B cell (primary cell): ENCODE results near the gene CD4. TPM values are rescaled to one million over a fixed set of nuclear protein-coding genes. Genes with fewer than 3 reads are reported as not detected.

Source experiments
- ATAC-seq: fragments of 200-7000 bp; cut with Tn5 transposase; one replicate; pipeline ENCODE4 v1.10.0; 2021; ENCODE audit warnings: low read depth, mild to moderate bottlenecking, moderate number of reproducible peaks, moderate library complexity
- CTCF ChIA-PET: fragments of 350-600 bp; sonication (Branson Sonifier 250); formaldehyde crosslinking; loops from one replicate; lab custom pipeline; 2021; ENCODE audit warnings: antibody characterized with exemption, inconsistent platforms; lab: Charles Lee
- POLR2A ChIA-PET: fragments of 350-600 bp; sonication (Branson Sonifier 250); formaldehyde crosslinking; loops from one replicate; lab custom pipeline; 2021; ENCODE audit warnings: antibody characterized with exemption; lab: Charles Lee
- DNase-seq: peaks from one replicate; pipeline ENCODE4 v3.0.0; 2013
- H2AFZ ChIP-seq: 2 replicates; pipeline ENCODE4 v1.6.1; 2012; ENCODE audit warnings: mild to moderate bottlenecking, low read depth, low read length; ENCODE audit not compliant: insufficient read depth, poor library complexity, severe bottlenecking
- H3K27ac ChIP-seq, 2 donors: 1 replicate in 1 of 2; 2 replicates in 1 of 2; pipeline ENCODE4 v1.5.1; 2012 to 2013; ENCODE audit warnings: low read length in 2 of 2, mild to moderate bottlenecking in 2 of 2, moderate library complexity in 1 of 2
- H3K27me3 ChIP-seq, 4 experiments: fragments of 200-600 bp in 1 of 4; sonication (generic) in 1 of 4; replicated peaks in 1 of 4; 1 replicate in 2 of 4; 2 replicates in 2 of 4; pipeline versions ENCODE4 v1.6.1 to v1.7.0; 2013 to 2016; ENCODE audit warnings: low read length in 3 of 4, mild to moderate bottlenecking in 2 of 4, mixed read lengths in 1 of 4, moderate library complexity in 1 of 4; ENCODE audit not compliant: insufficient read depth in 4 of 4, control insufficient read depth in 3 of 4; ENCODE audit errors: control extremely low read depth in 1 of 4
- H3K36me3 ChIP-seq, 2 experiments: replicated peaks in 1 of 2; 1 replicate in 1 of 2; 2 replicates in 1 of 2; pipeline versions ENCODE4 v1.6.1 to v1.7.1; 2013; ENCODE audit warnings: low read length in 1 of 2; ENCODE audit not compliant: insufficient read depth in 2 of 2, control insufficient read depth in 1 of 2; ENCODE audit errors: control extremely low read depth in 1 of 2, extremely low read depth in 1 of 2
- H3K4me1 ChIP-seq, 2 donors: fragments of 200-600 bp in 1 of 2; sonication (generic) in 1 of 2; 1 replicate in 1 of 2; 2 replicates in 1 of 2; pipeline versions ENCODE4 v1.5.1 to v1.6.1; 2013 to 2017; ENCODE audit warnings: low read length in 2 of 2; ENCODE audit not compliant: control insufficient read depth in 2 of 2, insufficient read depth in 2 of 2
- H3K4me2 ChIP-seq: replicated peaks from 2 replicates; pipeline ENCODE3; 2012; ENCODE audit warnings: mild to moderate bottlenecking, low read depth, low read length; ENCODE audit not compliant: poor library complexity, severe bottlenecking
- H3K4me3 ChIP-seq, 5 experiments: fragments of 200-600 bp in 1 of 5; sonication (generic) in 1 of 5; 1 replicate in 3 of 5; 2 replicates in 2 of 5; pipeline versions ENCODE4 v1.5.1 to v1.7.0; 2011 to 2016; ENCODE audit warnings: low read length in 4 of 5, mild to moderate bottlenecking in 4 of 5, low read depth in 2 of 5, control low read depth in 1 of 5, moderate library complexity in 1 of 5; ENCODE audit not compliant: insufficient read depth in 1 of 5; ENCODE audit errors: control extremely low read depth in 1 of 5, extremely low read depth in 1 of 5
- H3K79me2 ChIP-seq: fragments of 200-600 bp; sonication (generic); one replicate; pipeline ENCODE4 v1.6.0; 2016; ENCODE audit warnings: low read length; ENCODE audit not compliant: control insufficient read depth, insufficient read depth
- H3K9ac ChIP-seq: fragments of 200-600 bp; sonication (generic); 2 replicates; pipeline ENCODE4 v1.6.1; 2017; ENCODE audit warnings: mild to moderate bottlenecking, low read length, moderate library complexity
- H3K9me3 ChIP-seq, 3 donors: one replicate each; pipeline versions ENCODE4 v1.6.1 to v1.7.1; 2013; ENCODE audit warnings: low read length in 2 of 3; ENCODE audit not compliant: control insufficient read depth in 2 of 3, insufficient read depth in 1 of 3; ENCODE audit errors: control extremely low read depth in 1 of 3
- H4K20me1 ChIP-seq: 2 replicates; pipeline ENCODE4 v1.6.0; 2012; ENCODE audit warnings: mild to moderate bottlenecking, low read length; ENCODE audit not compliant: insufficient read depth, control insufficient read depth, poor library complexity, severe bottlenecking
- H3K27ac Mint-ChIP-seq: one replicate; pipeline ENCODE4 v1.8.0; 2021; ENCODE audit warnings: mixed read lengths
- H3K27me3 Mint-ChIP-seq: one replicate; pipeline ENCODE4 v1.8.0; 2021; ENCODE audit warnings: mixed read lengths
- H3K4me1 Mint-ChIP-seq: one replicate; pipeline ENCODE4 v1.8.0; 2021; ENCODE audit warnings: mixed read lengths
- H3K4me3 Mint-ChIP-seq: one replicate; pipeline ENCODE4 v1.8.0; 2021; ENCODE audit warnings: mixed read lengths
- H3K9me3 Mint-ChIP-seq: one replicate; pipeline ENCODE4 v1.8.0; 2022; ENCODE audit warnings: mixed read lengths; ENCODE audit not compliant: insufficient read depth
- CTCF ChIP-seq: fragments of 200-600 bp; IDR thresholded peaks from one replicate; pipeline ENCODE4 v1.8.0; 2022; ENCODE audit warnings: antibody characterized with exemption, mild to moderate bottlenecking
- EZH2 ChIP-seq: IDR thresholded peaks from 2 replicates; pipeline ENCODE4 v1.6.1; 2012; ENCODE audit warnings: borderline replicate concordance, low read depth, mild to moderate bottlenecking, moderate library complexity, low read length; ENCODE audit not compliant: insufficient read depth, poor library complexity, severe bottlenecking
- WGBS: methylation state at CpG from one replicate; pipeline ENCODE4 v1.1.5; 2013; ENCODE audit warnings: missing lambda C conversion rate; ENCODE audit not compliant: insufficient coverage; 5-methylcytosine and 5-hydroxymethylcytosine counted together
- intact Hi-C: fragments of 100-400 bp; cut with micrococcal nuclease; formaldehyde crosslinking; loops from one replicate; pipeline ENCODE4 v1.10.0; 2022
- polyA plus RNA-seq: library from polyadenylated mRNA; depleted of rRNA; stranded (reverse); fragments of >200 nt; gene quantifications from 2 replicates; pipeline ENCODE4 v1.2.3, GENCODE V29; 2012
- total RNA-seq, 2 donors: library from RNA; stranded (reverse); fragments of 120-200 nt in 1 of 2; gene quantifications; 1 replicate in 1 of 2; 2 replicates in 1 of 2; pipeline versions ENCODE4 v1.2.3 to v1.2.4, GENCODE V29; 2013 to 2022

CD4 gene
- total and polyA plus RNA-seq, 2 donors (not counting 1 experiment from before 2014, with no cell fraction given) = 0.49 to 2.2 TPM

GRCh38 chr12:6768437-6768914 lies 20.9 kb upstream of the CD4 start:
- Histone ChIP-seq H3K9me3 (peaks cover 0 to 10% (median 0%) of the 10 kb centered on the region in 3 donors), H3K4me2 (no peak overlapping the region), H3K36me3 (no peaks in the 10 kb centered on the region), H3K27me3 (peaks cover 0 to 79% (median 40%) of the 10 kb centered on the region in 4 experiments), H3K4me1 (peaks cover 47 to 55% of the 10 kb centered on the region in 2 donors), H4K20me1 (no peaks in the 10 kb centered on the region), H3K79me2 (no peaks in the 10 kb centered on the region), H3K27ac (no peak overlapping the region), H2AFZ (no peak overlapping the region), H3K9ac (no peak overlapping the region), H3K4me3 (no peak overlapping the region)
- intact Hi-C loops = loop anchor here (5.0 kb wide), 1 partner anchor 84 kb away; the partner anchor contains the start of genes CDCA3 and USP5
- no peaks in the 10 kb centered on the region for H3K9me3 Mint-ChIP-seq
- H3K4me3 Mint-ChIP-seq = peak overlapping the region; percentile 1
- WGBS = 100% methylated on average over 1 of the region's 6 CpGs
- H3K27ac Mint-ChIP-seq = no peak overlapping the region
- CTCF ChIA-PET = interaction anchor here (0.6 to 6.0 kb wide), 2 partner anchors 13 to 81 kb away, joined by 4 to 85 read pairs; partner anchors contain the start of gene MLF2
- POLR2A ChIA-PET = no interaction called here
- DNase-seq = no peak
- no peak for ATAC-seq
- peaks cover 56% of the 10 kb centered on the region for H3K27me3 Mint-ChIP-seq
- TF ChIP-seq EZH2 (no peak), CTCF (no peak)
- H3K4me1 Mint-ChIP-seq = peaks cover 41% of the 10 kb centered on the region

GRCh38 chr12:6768990-6769389 lies 20.3 kb upstream of the CD4 start:
- no peak overlapping the region for H3K27ac Mint-ChIP-seq

More at GRCh38 chr12:6768990-6769389, 20.3 kb upstream of the CD4 start:
- no peaks in the 10 kb centered on the region for H3K36me3 ChIP-seq
- intact Hi-C loops = loop anchor here (5.0 kb wide), 1 partner anchor 83 kb away; the partner anchor contains the start of genes CDCA3 and USP5
- TF ChIP-seq EZH2 (no peak), CTCF (no peak)
- no peak overlapping the region for H3K4me3 ChIP-seq
- H3K79me2 ChIP-seq = no peaks in the 10 kb centered on the region
- H4K20me1 ChIP-seq = no peaks in the 10 kb centered on the region
- H3K27ac ChIP-seq = no peak overlapping the region
- peaks cover 0 to 10% (median 0%) of the 10 kb centered on the region in 3 donors for H3K9me3 ChIP-seq
- WGBS = 86% methylated on average over 3 of the region's 6 CpGs
- peak overlapping the region; percentile 1 for H3K4me3 Mint-ChIP-seq
- no peaks in the 10 kb centered on the region for H3K9me3 Mint-ChIP-seq
- ATAC-seq (no peak), DNase-seq (no peak)
- ChIA-PET POLR2A (no interaction called here), CTCF (interaction anchor here (6.0 kb wide), 1 partner anchor 14 kb away, joined by 85 read pairs; the partner anchor contains the start of gene MLF2)
- peaks cover 57% of the 10 kb centered on the region for H3K27me3 Mint-ChIP-seq
- H2AFZ ChIP-seq = no peak overlapping the region
- peaks cover 47 to 58% of the 10 kb centered on the region in 2 donors for H3K4me1 ChIP-seq
- peaks cover 0 to 81% (median 39%) of the 10 kb centered on the region in 4 experiments for H3K27me3 ChIP-seq
- peaks cover 41% of the 10 kb centered on the region for H3K4me1 Mint-ChIP-seq
- H3K9ac ChIP-seq = no peak overlapping the region
- no peak overlapping the region for H3K4me2 ChIP-seq
